RWPE1 (cell line): ENCODE results near the gene IPCEF1.

Experiments
- CTCF ChIA-PET: fragments of 350-600 bp; sonication (Branson Sonifier 250); formaldehyde crosslinking; extraction: SDS; loops from one replicate; lab custom pipeline; 2021; lab: Yijun Ruan, JAX
- POLR2A ChIA-PET: fragments of 400-600 bp; formaldehyde crosslinking; extraction: SDS; loops from one replicate; lab custom pipeline; 2020; ENCODE audit warnings: antibody characterized with exemption; ENCODE audit not compliant: low non-redundant PET; lab: Yijun Ruan, JAX
- DNase-seq: peaks from one replicate; pipeline ENCODE4 v3.0.0; 2012; ENCODE audit warnings: low spot score
- H3K27ac ChIP-seq: fragments of 450-650 bp; 2 replicates; pipeline ENCODE4 v1.5.1; 2017
- CTCF ChIP-seq: fragments of 450-650 bp; conservative IDR thresholded peaks from 2 replicates; pipeline ENCODE4 v1.5.1; 2017; ENCODE audit warnings: low read depth, mild to moderate bottlenecking

The IPCEF1 gene

GRCh38 chr6:154236646-154237301 lies 119.8 kb downstream of the IPCEF1 start:
- DNase-seq = no peak
- POLR2A ChIA-PET = no interaction called here
- H3K27ac ChIP-seq = no peak overlapping the region
- no peak for TF ChIP-seq CTCF
- CTCF ChIA-PET = no interaction called here

- no peak for TF ChIP-seq CTCF
- DNase-seq = no peak
- H3K27ac ChIP-seq = no peak overlapping the region
- ChIA-PET POLR2A (no interaction called here), CTCF (no interaction called here)
Measured at GRCh38 chr6:154234019-154234772, 122.4 kb downstream of the IPCEF1 start.

GRCh38 chr6:154233383-154233782 lies 123.2 kb downstream of the IPCEF1 start:
- ChIA-PET POLR2A (no interaction called here), CTCF (interaction anchor here (1.2 kb wide), 1 partner anchor 23 kb away, joined by 4 read pairs; no protein-coding TSS in a partner anchor)
- no peak for TF ChIP-seq CTCF
- H3K27ac ChIP-seq = no peak overlapping the region
- no peak for DNase-seq

- ChIA-PET CTCF (interaction anchor here (0.7 to 1.2 kb wide), 2 partner anchors 22 to 72 kb away, joined by 4 read pairs; no protein-coding TSS in a partner anchor), POLR2A (no interaction called here)
- peak; percentile 17 for DNase-seq
- no peak for TF ChIP-seq CTCF
- H3K27ac ChIP-seq = no peak overlapping the region
Measured at GRCh38 chr6:154232013-154232910, 124.3 kb downstream of the IPCEF1 start.

GRCh38 chr6:154230910-154231595 lies 125.5 kb downstream of the IPCEF1 start:
- no peak for TF ChIP-seq CTCF
- DNase-seq = no peak
- H3K27ac ChIP-seq = no peak overlapping the region
- CTCF ChIA-PET = interaction anchor here (0.7 kb wide), 1 partner anchor 11 kb away, joined by 5 read pairs; no protein-coding TSS in a partner anchor
- POLR2A ChIA-PET = no interaction called here
